HepG2 (cell line): ENCODE results near the gene GJC2. TPM values are rescaled to one million over a fixed set of nuclear protein-coding genes. Genes with fewer than 3 reads are reported as not detected.

Experiments used
- ATAC-seq: fragments of 200-7000 bp; cut with Tn5 transposase; 3 replicates; pipeline ENCODE4 v1.9.1; 2020; ENCODE audit warnings: mild to moderate bottlenecking, moderate library complexity
- BruUV-seq: library from RNA; stranded (reverse); fragments of 400-500 nt; replicated peaks from 2 replicates; lab custom pipeline; 2021; lab: Mats Ljungman, UMichigan
- CTCF ChIA-PET: fragments of 300-600 bp; formaldehyde crosslinking; extraction: SDS; loops from one replicate; lab custom pipeline; 2021; ENCODE audit warnings: low total read pairs, inconsistent platforms, low intra/inter-chr PET ratio; lab: Yijun Ruan, JAX
- POLR2A ChIA-PET: fragments of 350-600 bp; sonication (Branson Sonifier 250); formaldehyde crosslinking; loops from one replicate; lab custom pipeline; 2020; ENCODE audit warnings: antibody characterized with exemption, inconsistent platforms; lab: Yijun Ruan, JAX
- DNase-seq: peaks from one replicate; pipeline ENCODE4 v3.0.0-alpha.2; 2015; ENCODE audit warnings: low spot score
- FAIRE-seq: peaks from 3 replicates; lab custom pipeline; 2011; peaks lifted over from hg19 to GRCh38; lab: Jason Lieb, UNC
- H2AFZ ChIP-seq: one replicate; pipeline ENCODE4 v1.6.1; 2011; ENCODE audit warnings: low read length, inconsistent platforms
- H3K27ac ChIP-seq: fragments of 300-600 bp; 3 replicates; pipeline ENCODE4 v1.8.0; 2011; ENCODE audit warnings: mixed run types, mild to moderate bottlenecking, mixed read lengths, low read length, inconsistent platforms; ENCODE audit not compliant: insufficient read depth; ENCODE audit errors: extremely low read length
- H3K27me3 ChIP-seq, 2 experiments: fragments of 200-600 bp in 1 of 2; 2 replicates in 1 of 2; 3 replicates in 1 of 2; pipeline versions ENCODE4 v1.6.0 to v1.8.0; 2011; ENCODE audit warnings: low read length in 2 of 2, mild to moderate bottlenecking in 2 of 2, moderate library complexity in 2 of 2, inconsistent platforms in 1 of 2; ENCODE audit not compliant: insufficient read depth in 2 of 2, control insufficient read depth in 1 of 2
- H3K36me3 ChIP-seq, 2 experiments: fragments of 200-600 bp in 1 of 2; replicated peaks in 1 of 2; 2 replicates in 1 of 2; 3 replicates in 1 of 2; pipeline versions ENCODE4 v1.5.1 to v1.8.0; 2011; ENCODE audit warnings: low read length in 2 of 2, inconsistent platforms in 1 of 2; ENCODE audit not compliant: insufficient read depth in 2 of 2, control insufficient read depth in 1 of 2
- H3K4me1 ChIP-seq: 2 replicates; pipeline ENCODE4 v1.5.1; 2012; ENCODE audit warnings: low read length, inconsistent platforms; ENCODE audit not compliant: insufficient read depth
- H3K4me2 ChIP-seq: 2 replicates; pipeline ENCODE4 v1.6.0; 2011; ENCODE audit warnings: low read depth, low read length, inconsistent platforms
- H3K4me3 ChIP-seq, 3 experiments: fragments of 200-600 bp in 1 of 3; sonication (generic), shearing (Covaris generic) in 1 of 3; replicated peaks in 1 of 3; 2 replicates each; pipeline ENCODE4 v1.5.1; 2011 to 2016; ENCODE audit warnings: low read length in 3 of 3, inconsistent platforms in 2 of 3, low read depth in 2 of 3, mild to moderate bottlenecking in 2 of 3, control low read depth in 1 of 3, mixed read lengths in 1 of 3; ENCODE audit not compliant: insufficient read depth in 1 of 3
- H3K79me2 ChIP-seq: one replicate; pipeline ENCODE4 v1.6.1; 2011; ENCODE audit warnings: low read length, inconsistent platforms; ENCODE audit not compliant: insufficient read depth
- H3K9ac ChIP-seq: 2 replicates; pipeline ENCODE4 v1.6.0; 2011; ENCODE audit warnings: mild to moderate bottlenecking, low read depth, low read length, inconsistent platforms; ENCODE audit not compliant: insufficient read depth
- H3K9me3 ChIP-seq: 2 replicates; pipeline ENCODE4 v1.5.1; 2012; ENCODE audit warnings: mild to moderate bottlenecking, low read length
- H4K20me1 ChIP-seq: 2 replicates; pipeline ENCODE4 v1.6.0; 2011; ENCODE audit warnings: inconsistent platforms, mild to moderate bottlenecking, low read length, moderate library complexity; ENCODE audit not compliant: insufficient read depth
- AGO2 ChIP-seq: fragments of 200-400 bp; formaldehyde crosslinking; optimal IDR thresholded peaks from 2 replicates; pipeline ENCODE3; 2017; ENCODE audit warnings: mild to moderate bottlenecking, low read depth, low read length, moderate library complexity
- HNRNPL ChIP-seq: fragments of 200-400 bp; formaldehyde crosslinking; IDR thresholded peaks from 2 replicates; pipeline ENCODE4 v1.6.1; 2017; ENCODE audit warnings: mild to moderate bottlenecking, low read depth, low read length
- SRSF1 ChIP-seq: fragments of 200-400 bp; formaldehyde crosslinking; optimal IDR thresholded peaks from 2 replicates; pipeline ENCODE3; 2017; ENCODE audit warnings: mild to moderate bottlenecking, low read depth, low read length, moderate library complexity
- U2AF2 ChIP-seq: fragments of 200-400 bp; formaldehyde crosslinking; IDR thresholded peaks from 2 replicates; pipeline ENCODE4 v1.6.1; 2017; ENCODE audit warnings: low read depth, mild to moderate bottlenecking, low read length
- WGBS: methylation state at CpG from one replicate; pipeline ENCODE4 v1.1.6; 2017; ENCODE audit warnings: low lambda C conversion rate; 5-methylcytosine and 5-hydroxymethylcytosine counted together
- in situ Hi-C: cut with HindIII; loops from 2 replicates; pipeline ENCODE4 v1.10.0; 2017; ENCODE audit warnings: low pct_unique_long_range_greater_than_20kb; ENCODE audit not compliant: extremely low pct_ligation_motif_present
- intact Hi-C: fragments of 100-400 bp; cut with micrococcal nuclease; formaldehyde crosslinking; loops from one replicate; pipeline ENCODE4 v1.10.0; 2022; ENCODE audit not compliant: unreplicated experiment
- polyA plus RNA-seq, 8 experiments: library from polyadenylated mRNA; depleted of rRNA in 3 of 8; stranded (reverse) in 7 of 8; unstranded in 1 of 8; fragments of >200 nt; fragmentation: Illumina TruSeq in 4 of 8; extraction: Trizol in 4 of 8; gene quantifications; 2 replicates each; pipeline versions ENCODE4 v1.2.1 to v1.2.3, GENCODE V29; 2011 to 2016; ENCODE audit warnings: low read depth in 4 of 8, missing spikeins in 1 of 8, mixed read lengths in 1 of 8; ENCODE audit not compliant: insufficient read depth in 1 of 8
- total RNA-seq, 5 experiments: library from RNA; depleted of rRNA; stranded (reverse); fragments of >200 nt; fragmentation: Illumina TruSeq; extraction: Trizol; gene quantifications; 2 replicates each; pipeline ENCODE4 v1.2.3, GENCODE V29; 2016; ENCODE audit warnings: low read depth in 1 of 5
- TF ChIP-seq, protein P1 (sequence below): sonication (generic); formaldehyde crosslinking; IDR thresholded peaks from 2 replicates; pipeline ENCODE4 v1.8.1; 2023; ENCODE audit warnings: missing genetic modification reagents, inconsistent platforms, borderline replicate concordance
- TF ChIP-seq, protein P2 (sequence below): sonication (generic); formaldehyde crosslinking; IDR thresholded peaks from 2 replicates; pipeline ENCODE4 v1.5.1; 2020; ENCODE audit warnings: mild to moderate bottlenecking, missing genetic modification reagents
- TF ChIP-seq, protein P3 (sequence below): sonication (generic); formaldehyde crosslinking; IDR thresholded peaks from 2 replicates; pipeline ENCODE4 v1.4.0; 2020; ENCODE audit warnings: low read depth, mild to moderate bottlenecking, missing genetic modification reagents

The GJC2 gene
- total and polyA plus RNA-seq, 2 of the 13 experiments (the other 11 are each of a cell fraction or from before 2014, with no cell fraction given): 1.6 to 3.8 TPM

DNA sequence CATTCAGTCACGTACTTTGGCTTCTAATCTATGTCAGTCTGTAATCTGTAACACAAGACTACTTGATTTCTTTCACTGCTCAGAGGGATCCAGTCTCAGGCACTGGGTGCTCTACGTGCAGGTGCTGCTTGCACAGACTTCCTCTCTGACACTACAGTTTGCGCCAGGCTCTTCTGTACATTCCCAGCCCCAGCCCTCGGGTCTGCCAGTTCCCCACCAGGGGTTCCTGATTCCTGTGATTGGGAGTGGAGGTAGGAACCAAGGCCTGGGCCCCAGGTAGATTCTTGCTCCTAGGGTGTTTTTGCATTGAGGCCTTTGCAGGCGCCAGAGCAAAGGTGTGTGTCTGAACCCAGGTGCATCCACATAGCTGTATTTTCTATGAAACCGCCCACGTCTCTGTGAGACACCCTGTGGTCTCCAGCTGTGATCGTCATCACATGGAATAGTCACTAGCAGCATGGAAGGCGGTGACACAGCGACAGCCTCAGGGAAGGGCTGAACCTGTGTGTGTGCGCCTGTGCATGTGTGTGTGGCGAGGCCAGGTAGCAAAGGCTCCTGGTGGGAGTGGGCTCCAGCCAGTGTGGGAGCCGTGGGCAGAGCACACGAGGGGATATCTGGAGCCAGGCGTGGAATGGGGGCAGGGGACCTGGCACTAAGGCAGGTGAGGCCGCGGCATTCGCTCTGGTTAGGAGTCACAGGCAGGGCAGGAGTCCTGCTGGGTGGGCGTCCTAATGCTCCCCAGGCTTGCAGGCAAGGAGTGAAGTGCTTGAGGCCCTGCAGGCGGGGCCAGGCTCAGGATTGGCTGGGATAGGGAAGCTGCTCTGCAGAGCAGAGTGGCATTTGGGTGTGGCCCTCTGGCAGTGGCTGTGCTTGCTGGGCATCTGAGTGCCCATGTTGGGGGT lies 5.2 kb downstream of the GJC2 start:
- FAIRE-seq (no peak), DNase-seq (no peak), ATAC-seq (no peak)
- in situ Hi-C loops (no loop called here), intact Hi-C loops (no loop called here)
- no peak overlapping the region for H2AFZ ChIP-seq
- H3K27ac ChIP-seq: no peak overlapping the region
- H3K9me3 ChIP-seq: no peaks in the 10 kb centered on the region
- H3K36me3 ChIP-seq: no peaks in the 10 kb centered on the region
- peaks cover 4% of the 10 kb centered on the region for H3K79me2 ChIP-seq
- H3K27me3 ChIP-seq: no peaks in the 10 kb centered on the region
- TF ChIP-seq, protein P1, sequence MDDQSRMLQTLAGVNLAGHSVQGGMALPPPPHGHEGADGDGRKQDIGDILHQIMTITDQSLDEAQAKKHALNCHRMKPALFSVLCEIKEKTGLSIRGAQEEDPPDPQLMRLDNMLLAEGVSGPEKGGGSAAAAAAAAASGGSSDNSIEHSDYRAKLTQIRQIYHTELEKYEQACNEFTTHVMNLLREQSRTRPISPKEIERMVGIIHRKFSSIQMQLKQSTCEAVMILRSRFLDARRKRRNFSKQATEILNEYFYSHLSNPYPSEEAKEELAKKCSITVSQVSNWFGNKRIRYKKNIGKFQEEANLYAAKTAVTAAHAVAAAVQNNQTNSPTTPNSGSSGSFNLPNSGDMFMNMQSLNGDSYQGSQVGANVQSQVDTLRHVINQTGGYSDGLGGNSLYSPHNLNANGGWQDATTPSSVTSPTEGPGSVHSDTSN (CRISPR knock-in tag): no peak
- TF ChIP-seq HNRNPL (0 out of 2 replicates have a peak, but pooled peaks have one; percentile 27), U2AF2 (no peak), SRSF1 (no peak), AGO2 (peak; percentile 35)
- TF ChIP-seq, protein P2, sequence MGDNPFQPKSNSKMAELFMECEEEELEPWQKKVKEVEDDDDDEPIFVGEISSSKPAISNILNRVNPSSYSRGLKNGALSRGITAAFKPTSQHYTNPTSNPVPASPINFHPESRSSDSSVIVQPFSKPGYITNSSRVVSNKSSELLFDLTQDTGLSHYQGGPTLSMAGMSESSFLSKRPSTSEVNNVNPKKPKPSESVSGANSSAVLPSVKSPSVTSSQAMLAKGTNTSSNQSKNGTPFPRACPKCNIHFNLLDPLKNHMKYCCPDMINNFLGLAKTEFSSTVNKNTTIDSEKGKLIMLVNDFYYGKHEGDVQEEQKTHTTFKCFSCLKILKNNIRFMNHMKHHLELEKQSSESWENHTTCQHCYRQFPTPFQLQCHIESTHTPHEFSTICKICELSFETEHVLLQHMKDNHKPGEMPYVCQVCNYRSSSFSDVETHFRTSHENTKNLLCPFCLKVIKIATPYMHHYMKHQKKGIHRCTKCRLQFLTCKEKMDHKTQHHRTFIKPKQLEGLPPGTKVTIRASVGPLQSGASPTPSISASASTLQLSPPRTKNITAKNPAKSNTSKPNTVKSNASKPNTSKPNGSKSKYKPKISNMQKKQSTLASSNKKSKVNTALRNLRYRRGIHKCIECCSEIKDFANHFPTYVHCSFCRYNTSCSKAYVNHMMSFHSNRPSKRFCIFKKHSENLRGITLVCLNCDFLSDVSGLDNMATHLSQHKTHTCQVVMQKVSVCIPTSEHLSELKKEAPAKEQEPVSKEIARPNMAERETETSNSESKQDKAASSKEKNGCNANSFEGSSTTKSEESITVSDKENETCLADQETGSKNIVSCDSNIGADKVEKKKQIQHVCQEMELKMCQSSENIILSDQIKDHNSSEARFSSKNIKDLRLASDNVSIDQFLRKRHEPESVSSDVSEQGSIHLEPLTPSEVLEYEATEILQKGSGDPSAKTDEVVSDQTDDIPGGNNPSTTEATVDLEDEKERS (CRISPR knock-in tag): no peak
- TF ChIP-seq, protein P3, sequence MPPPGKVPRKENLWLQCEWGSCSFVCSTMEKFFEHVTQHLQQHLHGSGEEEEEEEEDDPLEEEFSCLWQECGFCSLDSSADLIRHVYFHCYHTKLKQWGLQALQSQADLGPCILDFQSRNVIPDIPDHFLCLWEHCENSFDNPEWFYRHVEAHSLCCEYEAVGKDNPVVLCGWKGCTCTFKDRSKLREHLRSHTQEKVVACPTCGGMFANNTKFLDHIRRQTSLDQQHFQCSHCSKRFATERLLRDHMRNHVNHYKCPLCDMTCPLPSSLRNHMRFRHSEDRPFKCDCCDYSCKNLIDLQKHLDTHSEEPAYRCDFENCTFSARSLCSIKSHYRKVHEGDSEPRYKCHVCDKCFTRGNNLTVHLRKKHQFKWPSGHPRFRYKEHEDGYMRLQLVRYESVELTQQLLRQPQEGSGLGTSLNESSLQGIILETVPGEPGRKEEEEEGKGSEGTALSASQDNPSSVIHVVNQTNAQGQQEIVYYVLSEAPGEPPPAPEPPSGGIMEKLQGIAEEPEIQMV: no peak
- peaks cover 3% of the 10 kb centered on the region; the same call in 1 of the 2 replicates for H4K20me1 ChIP-seq
- H3K4me2 ChIP-seq: no peak overlapping the region
- WGBS: 91% methylated on average over 10 of the region's 20 CpGs
- no peak overlapping the region for H3K4me3 ChIP-seq
- no TSS peak for BruUV-seq
- CTCF ChIA-PET: no interaction called here
- POLR2A ChIA-PET: interaction anchor here (7.9 kb wide), 1 partner anchor 11 kb away, joined by 72 read pairs; the partner anchor contains the start of gene IBA57
- no peak overlapping the region for H3K9ac ChIP-seq
- peaks cover 28% of the 10 kb centered on the region for H3K4me1 ChIP-seq
